Measurements from ENCODE around the gene PSTPIP1.

Gene PSTPIP1

DNA sequence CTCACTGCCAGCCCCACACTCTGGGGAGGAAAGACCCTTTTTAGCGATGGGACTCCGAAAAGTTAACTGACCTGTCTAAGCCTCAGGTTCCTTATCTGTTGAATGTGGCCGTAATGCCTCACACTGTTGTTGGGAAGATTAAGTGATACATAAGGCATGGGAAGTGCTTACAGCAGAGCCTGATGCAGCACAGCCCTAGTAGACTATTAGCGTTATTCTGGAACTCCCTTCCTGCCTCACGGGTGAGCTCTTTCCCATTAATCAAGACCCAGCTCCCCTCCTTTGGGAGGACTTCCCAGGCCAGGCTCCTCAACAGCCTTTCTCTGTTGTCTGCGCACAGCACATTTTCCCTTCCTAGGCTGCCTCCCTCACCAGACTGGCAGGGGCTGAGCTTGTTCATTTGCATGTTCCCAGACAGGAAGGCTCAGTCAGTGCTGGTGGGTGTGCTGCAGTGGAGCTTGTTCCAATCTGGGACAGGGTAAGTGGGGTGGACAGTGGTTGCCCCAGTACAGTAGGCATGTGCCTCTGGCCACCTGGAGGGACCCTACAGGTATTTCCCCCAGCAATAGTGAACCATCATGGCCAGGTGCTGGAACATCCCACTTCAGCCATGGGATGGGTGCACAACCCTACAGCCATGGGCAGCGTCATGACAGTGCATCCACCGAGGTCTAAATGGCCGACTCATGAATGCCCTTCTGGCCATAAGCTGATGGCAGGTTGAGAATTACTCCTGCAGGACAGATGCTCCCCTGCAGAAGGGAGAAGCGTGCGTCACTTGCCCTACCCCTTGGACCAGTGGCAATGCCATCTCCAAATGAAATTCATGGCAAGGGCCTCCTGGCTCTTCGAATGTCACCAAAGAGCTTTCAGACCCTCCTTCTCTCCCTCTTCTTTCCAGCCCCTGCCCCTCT, 5.8 kb upstream of the PSTPIP1 start:
- WGBS, 2 experiments: 91 to 92% methylated on average over 12 of the region's 12 CpGs
- Histone ChIP-seq H3K4me3 (ENCODE audit: insufficient read depth, low read depth, low read length) (no peak overlapping the region), H3K36me3 (ENCODE audit: control insufficient read depth, insufficient read depth, low read length) (no peaks in the 10 kb centered on the region), H3K27ac (ENCODE audit: insufficient read depth, low read depth, low read length, poor library complexity, severe bottlenecking) (no peak overlapping the region), H3K27me3 (ENCODE audit: control insufficient read depth, insufficient read depth, low read length, poor library complexity, severe bottlenecking) (no peaks in the 10 kb centered on the region), H3K9me3 (ENCODE audit: control insufficient read depth, low read length) (no peaks in the 10 kb centered on the region), H3K4me1 (ENCODE audit: control insufficient read depth, insufficient read depth, low read length) (no peaks in the 10 kb centered on the region)

DNA sequence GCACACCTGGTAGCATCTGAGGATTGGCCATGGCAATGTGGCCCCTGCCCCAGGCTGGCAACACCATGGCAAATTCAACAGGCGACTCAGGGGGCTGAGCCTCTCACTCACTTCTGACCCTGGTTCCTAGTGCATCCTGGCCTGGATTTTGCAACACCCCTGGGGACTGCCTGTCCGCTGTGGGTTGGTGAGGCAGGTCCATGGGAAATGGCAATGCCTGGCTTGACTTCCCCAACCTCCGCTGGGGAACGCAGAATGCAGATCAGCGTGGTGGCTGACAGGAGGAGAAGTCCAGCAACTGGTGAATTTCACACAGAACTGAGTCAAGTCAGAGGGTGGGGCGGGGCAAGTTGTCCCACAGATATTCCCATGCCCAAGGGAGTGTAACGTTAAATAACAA, 3.9 kb upstream of the PSTPIP1 start:
- Histone ChIP-seq H3K27ac (ENCODE audit: insufficient read depth, low read depth, low read length, poor library complexity, severe bottlenecking) (no peak overlapping the region), H3K4me1 (ENCODE audit: control insufficient read depth, insufficient read depth, low read length) (no peaks in the 10 kb centered on the region), H3K4me3 (ENCODE audit: insufficient read depth, low read depth, low read length) (no peak overlapping the region), H3K27me3 (ENCODE audit: control insufficient read depth, insufficient read depth, low read length, poor library complexity, severe bottlenecking) (no peaks in the 10 kb centered on the region), H3K9me3 (ENCODE audit: control insufficient read depth, low read length) (no peaks in the 10 kb centered on the region), H3K36me3 (ENCODE audit: control insufficient read depth, insufficient read depth, low read length) (no peaks in the 10 kb centered on the region)
- 86 to 90% methylated on average over 7 of the region's 7 CpGs for WGBS, 2 experiments

DNA sequence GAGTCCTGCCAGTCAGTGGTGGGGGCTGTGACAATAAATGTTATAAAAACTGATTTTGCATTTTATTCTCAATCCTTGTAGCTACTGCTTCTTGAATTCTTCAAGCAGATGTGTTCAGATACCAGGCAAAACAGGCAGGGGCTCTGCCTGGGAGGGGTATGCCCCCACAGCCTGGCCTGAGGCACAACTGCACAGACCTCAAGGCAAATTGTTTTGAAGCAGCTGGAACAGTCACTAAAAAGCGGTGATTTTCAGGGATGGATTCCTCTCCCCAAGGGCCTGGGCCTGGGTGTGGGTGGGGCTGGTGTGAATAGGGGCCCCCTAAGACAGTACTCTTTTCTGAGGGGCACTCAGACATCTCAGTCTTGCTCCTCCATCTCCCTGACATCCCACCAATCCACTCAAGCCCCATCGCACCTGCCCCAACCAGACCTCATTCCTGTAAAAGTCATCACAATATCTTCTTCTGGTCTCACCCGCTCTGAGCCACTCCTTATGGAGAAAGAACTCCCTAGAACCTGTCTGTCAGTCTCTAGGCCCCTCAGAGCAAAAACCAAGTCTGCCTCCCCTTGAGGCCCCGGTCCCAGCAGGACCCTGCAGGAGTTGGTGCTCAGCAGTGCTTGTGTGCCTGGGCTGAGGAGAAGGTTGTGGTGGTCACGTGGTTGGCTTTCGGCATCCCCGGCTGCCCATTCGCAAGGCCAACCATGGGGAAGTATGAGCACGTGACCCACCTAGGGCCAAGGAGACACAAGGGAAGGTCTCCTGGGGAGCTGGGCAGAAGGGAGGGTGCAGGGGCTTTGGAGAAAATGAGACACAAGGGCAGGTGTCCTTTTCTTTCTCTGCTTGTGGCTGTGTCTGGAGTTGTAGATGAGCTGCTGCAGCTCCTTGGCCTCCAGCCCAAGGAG, 2.9 kb upstream of the PSTPIP1 start:
- WGBS, 2 experiments: 94 to 96% methylated on average over 9 of the region's 9 CpGs
- H3K9me3 ChIP-seq (ENCODE audit: control insufficient read depth, low read length): no peaks in the 10 kb centered on the region
- no peaks in the 10 kb centered on the region for H3K27me3 ChIP-seq (ENCODE audit: control insufficient read depth, insufficient read depth, low read length, poor library complexity, severe bottlenecking)
- H3K4me3 ChIP-seq (ENCODE audit: insufficient read depth, low read depth, low read length): no peak overlapping the region
- H3K27ac ChIP-seq (ENCODE audit: insufficient read depth, low read depth, low read length, poor library complexity, severe bottlenecking): no peak overlapping the region
- no peaks in the 10 kb centered on the region for H3K36me3 ChIP-seq (ENCODE audit: control insufficient read depth, insufficient read depth, low read length)
- no peaks in the 10 kb centered on the region for H3K4me1 ChIP-seq (ENCODE audit: control insufficient read depth, insufficient read depth, low read length)

DNA sequence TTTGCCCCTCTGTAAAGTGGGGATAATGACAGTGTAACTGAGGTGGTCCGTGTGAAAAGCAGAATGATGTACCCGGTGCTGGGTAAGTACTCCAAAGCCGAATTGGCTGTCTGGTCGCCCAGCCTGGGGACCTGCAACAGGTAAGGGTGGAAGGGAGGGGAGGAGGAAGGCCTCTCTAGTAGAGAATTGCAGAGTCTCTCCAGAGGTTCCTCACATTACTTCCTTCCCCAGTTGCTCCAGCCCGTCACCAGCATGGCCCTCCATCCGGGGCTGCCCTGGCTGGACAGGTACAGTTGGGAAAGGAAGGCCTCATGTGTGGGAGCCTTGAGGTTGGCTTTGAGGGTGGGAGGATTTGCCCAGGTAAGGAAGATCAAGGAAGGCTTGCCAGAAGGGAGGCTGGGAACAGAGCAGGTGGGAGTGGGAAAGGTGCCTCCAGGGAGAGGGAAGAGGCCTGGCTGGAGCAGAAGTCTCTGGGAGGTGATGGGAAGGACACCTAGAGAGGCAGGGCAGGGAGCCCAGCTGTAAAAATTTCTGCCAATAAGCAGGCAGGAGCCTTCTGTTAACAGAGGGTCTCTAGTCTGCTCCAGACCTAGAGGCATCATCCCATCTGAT, 1.7 kb upstream of the PSTPIP1 start:
- WGBS, 2 experiments: 95 to 97% methylated on average over 6 of the region's 6 CpGs
- Histone ChIP-seq H3K4me3 (ENCODE audit: insufficient read depth, low read depth, low read length) (no peak overlapping the region), H3K9me3 (ENCODE audit: control insufficient read depth, low read length) (no peaks in the 10 kb centered on the region), H3K36me3 (ENCODE audit: control insufficient read depth, insufficient read depth, low read length) (no peaks in the 10 kb centered on the region), H3K27ac (ENCODE audit: insufficient read depth, low read depth, low read length, poor library complexity, severe bottlenecking) (no peak overlapping the region), H3K4me1 (ENCODE audit: control insufficient read depth, insufficient read depth, low read length) (no peaks in the 10 kb centered on the region), H3K27me3 (ENCODE audit: control insufficient read depth, insufficient read depth, low read length, poor library complexity, severe bottlenecking) (no peaks in the 10 kb centered on the region)

DNA sequence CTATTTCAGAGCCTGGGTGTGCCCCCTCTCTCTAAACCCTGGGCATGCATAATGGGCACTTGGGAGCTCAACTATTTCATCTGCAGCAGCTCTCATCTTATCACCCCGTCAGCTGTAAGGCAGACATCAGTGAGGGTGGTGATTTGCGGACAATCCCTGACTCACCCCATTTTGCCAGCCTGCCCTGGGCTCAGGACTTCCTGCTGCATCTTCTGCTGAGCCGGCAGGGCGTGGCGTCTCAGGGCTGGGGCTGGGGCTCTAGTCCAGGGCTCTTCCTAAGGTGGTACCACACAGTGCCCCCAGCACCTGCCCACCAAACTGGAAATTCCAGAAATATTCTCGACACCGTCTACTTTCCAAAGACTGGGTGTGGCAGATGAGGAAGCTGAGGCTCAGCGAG, 925 bp upstream of the PSTPIP1 start:
- no peaks in the 10 kb centered on the region for H3K36me3 ChIP-seq (ENCODE audit: control insufficient read depth, insufficient read depth, low read length)
- H3K9me3 ChIP-seq (ENCODE audit: control insufficient read depth, low read length): no peaks in the 10 kb centered on the region
- no peak overlapping the region for H3K27ac ChIP-seq (ENCODE audit: insufficient read depth, low read depth, low read length, poor library complexity, severe bottlenecking)
- 94 to 96% methylated on average over 8 of the region's 8 CpGs for WGBS, 2 experiments
- H3K4me1 ChIP-seq (ENCODE audit: control insufficient read depth, insufficient read depth, low read length): no peaks in the 10 kb centered on the region
- no peak overlapping the region for H3K4me3 ChIP-seq (ENCODE audit: insufficient read depth, low read depth, low read length)
- H3K27me3 ChIP-seq (ENCODE audit: control insufficient read depth, insufficient read depth, low read length, poor library complexity, severe bottlenecking): no peaks in the 10 kb centered on the region

DNA sequence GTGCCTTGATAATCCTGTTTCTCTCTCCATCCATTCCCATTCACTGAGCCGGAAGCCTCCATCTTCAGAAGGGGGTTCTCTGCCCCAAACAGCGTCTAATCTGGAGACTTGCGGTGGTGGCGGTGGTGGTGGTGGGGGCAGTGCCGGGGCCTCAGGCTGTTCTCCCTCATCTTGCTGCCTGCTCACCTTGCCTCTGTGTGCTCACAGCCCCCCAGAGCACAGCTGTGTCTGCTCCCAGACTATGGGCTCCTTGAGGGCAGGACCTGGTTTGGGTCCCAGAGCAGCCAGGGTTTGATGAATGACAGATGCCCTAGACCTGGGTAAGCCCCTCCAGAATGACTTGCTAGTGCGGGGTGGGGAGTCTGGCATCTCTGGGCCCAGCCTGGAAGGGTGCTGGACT, 430 bp upstream of the PSTPIP1 start:
- Histone ChIP-seq H3K27me3 (ENCODE audit: control insufficient read depth, insufficient read depth, low read length, poor library complexity, severe bottlenecking) (no peaks in the 10 kb centered on the region), H3K9me3 (ENCODE audit: control insufficient read depth, low read length) (no peaks in the 10 kb centered on the region), H3K27ac (ENCODE audit: insufficient read depth, low read depth, low read length, poor library complexity, severe bottlenecking) (no peak overlapping the region), H3K4me1 (ENCODE audit: control insufficient read depth, insufficient read depth, low read length) (no peaks in the 10 kb centered on the region), H3K4me3 (ENCODE audit: insufficient read depth, low read depth, low read length) (no peak overlapping the region), H3K36me3 (ENCODE audit: control insufficient read depth, insufficient read depth, low read length) (no peaks in the 10 kb centered on the region)
- WGBS, 2 experiments: 95 to 96% methylated on average over 6 of the region's 6 CpGs

DNA sequence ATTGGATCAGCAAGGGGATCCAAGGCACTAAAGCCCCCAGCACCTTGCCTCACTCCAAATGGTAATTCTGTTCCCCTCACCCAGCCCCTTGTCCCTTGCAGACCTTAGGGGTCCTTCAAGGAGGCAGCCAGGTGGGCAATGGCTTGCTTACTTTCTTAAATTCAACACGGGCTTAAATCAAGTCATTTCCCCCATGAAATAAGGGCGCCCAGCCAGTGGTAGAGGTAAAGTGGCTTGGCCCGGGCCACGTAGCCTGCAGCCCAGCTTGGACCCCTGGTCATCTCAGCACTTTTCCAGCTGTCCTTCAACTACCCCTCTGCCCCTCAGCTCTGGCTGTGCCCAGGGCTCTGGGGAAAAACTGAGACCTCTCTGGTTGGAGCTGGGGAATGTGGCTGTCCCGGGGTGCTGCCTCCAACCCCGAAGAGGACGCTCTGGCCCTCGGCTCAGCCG, 1.2 kb downstream of the PSTPIP1 start:
- Histone ChIP-seq H3K27ac (ENCODE audit: insufficient read depth, low read depth, low read length, poor library complexity, severe bottlenecking) (no peak overlapping the region), H3K36me3 (ENCODE audit: control insufficient read depth, insufficient read depth, low read length) (no peaks in the 10 kb centered on the region), H3K27me3 (ENCODE audit: control insufficient read depth, insufficient read depth, low read length, poor library complexity, severe bottlenecking) (no peaks in the 10 kb centered on the region), H3K4me1 (ENCODE audit: control insufficient read depth, insufficient read depth, low read length) (no peaks in the 10 kb centered on the region), H3K4me3 (ENCODE audit: insufficient read depth, low read depth, low read length) (no peak overlapping the region), H3K9me3 (ENCODE audit: control insufficient read depth, low read length) (no peaks in the 10 kb centered on the region)
- WGBS, 2 experiments: 78 to 85% methylated on average over 9 of the region's 9 CpGs

DNA sequence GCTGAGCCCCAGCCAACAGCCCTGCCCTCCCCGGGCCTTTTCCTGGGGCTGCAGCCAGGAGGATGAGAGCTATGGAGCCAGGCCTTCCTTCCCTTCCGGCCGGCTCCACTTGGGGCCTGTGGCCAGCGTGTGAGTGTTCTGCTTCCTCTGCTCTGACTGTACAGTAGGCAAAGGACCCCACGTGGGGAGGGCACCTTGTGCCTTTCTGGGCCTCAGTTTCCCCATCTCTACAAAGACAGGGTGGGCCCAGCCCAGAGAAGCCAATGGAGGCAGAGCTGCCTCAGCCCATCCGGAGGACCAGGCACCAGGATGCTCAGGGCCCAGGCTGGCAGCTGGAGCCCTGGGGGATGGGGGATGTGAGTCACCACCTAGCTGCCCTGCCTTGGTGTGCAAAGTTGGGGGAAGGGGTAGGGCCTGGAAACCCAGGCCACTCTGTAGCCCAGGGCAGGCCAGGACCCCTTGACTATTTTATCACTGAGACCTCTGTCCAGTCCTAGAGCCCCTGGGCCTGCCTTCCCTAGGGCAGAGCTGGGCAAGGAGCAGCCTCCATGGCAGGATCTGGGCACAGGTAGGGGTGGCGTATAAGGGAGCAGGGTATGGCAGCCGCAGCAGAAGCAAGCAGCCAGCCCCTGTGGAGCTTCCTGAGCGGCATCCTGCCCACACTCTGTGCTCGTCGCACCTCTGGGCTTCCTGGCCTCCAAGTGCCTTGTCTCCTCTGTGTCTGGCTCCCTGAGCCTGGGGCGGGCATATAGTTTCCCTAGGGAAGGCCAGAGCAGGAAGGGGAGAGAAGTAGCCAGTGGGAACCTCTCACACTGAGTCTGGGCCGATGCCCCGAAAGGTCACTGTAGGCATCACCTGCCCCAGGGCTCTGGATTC, 1.8 kb downstream of the PSTPIP1 start:
- H3K9me3 ChIP-seq (ENCODE audit: control insufficient read depth, low read length): no peaks in the 10 kb centered on the region
- no peaks in the 10 kb centered on the region for H3K27me3 ChIP-seq (ENCODE audit: control insufficient read depth, insufficient read depth, low read length, poor library complexity, severe bottlenecking)
- WGBS, 2 experiments: 91 to 92% methylated on average over 14 of the region's 14 CpGs
- H3K4me1 ChIP-seq (ENCODE audit: control insufficient read depth, insufficient read depth, low read length): no peaks in the 10 kb centered on the region
- H3K36me3 ChIP-seq (ENCODE audit: control insufficient read depth, insufficient read depth, low read length): no peaks in the 10 kb centered on the region
- no peak overlapping the region for H3K27ac ChIP-seq (ENCODE audit: insufficient read depth, low read depth, low read length, poor library complexity, severe bottlenecking)
- H3K4me3 ChIP-seq (ENCODE audit: insufficient read depth, low read depth, low read length): no peak overlapping the region

DNA sequence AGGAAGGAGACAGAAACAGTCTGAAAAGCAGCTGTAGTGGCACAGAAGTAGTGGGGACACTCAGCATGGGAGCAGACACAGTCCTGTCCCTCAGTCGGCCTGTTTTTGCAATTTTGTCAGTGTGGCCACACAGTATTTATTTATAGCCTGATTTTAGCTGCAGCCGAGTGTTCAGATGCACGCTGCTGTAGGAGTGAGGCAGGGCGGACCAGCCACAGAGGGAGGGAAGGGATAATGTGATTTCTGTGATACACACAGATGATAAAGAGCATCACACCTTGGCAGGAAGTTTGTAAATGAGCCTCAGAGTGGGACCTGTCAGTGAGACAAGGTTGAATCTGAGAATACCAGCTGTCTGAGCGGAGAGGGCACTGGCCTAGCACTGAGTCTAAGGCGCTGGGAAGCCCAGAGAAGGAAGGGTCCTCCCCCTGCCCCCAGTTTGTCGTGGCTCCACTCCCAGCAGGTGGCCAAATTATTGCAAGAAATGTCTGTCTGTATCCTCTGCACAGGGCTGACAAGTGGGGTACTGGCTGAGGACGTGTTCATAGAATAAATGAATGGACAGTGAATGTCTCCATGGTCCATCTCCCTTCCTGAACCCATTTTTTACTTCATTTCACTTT, 3.8 kb downstream of the PSTPIP1 start:
- no peak overlapping the region for H3K27ac ChIP-seq (ENCODE audit: insufficient read depth, low read depth, low read length, poor library complexity, severe bottlenecking)
- no peaks in the 10 kb centered on the region for H3K4me1 ChIP-seq (ENCODE audit: control insufficient read depth, insufficient read depth, low read length)
- H3K9me3 ChIP-seq (ENCODE audit: control insufficient read depth, low read length): no peaks in the 10 kb centered on the region
- WGBS, 2 experiments: 87 to 88% methylated on average over 7 to 8 of the region's 8 CpGs
- H3K4me3 ChIP-seq (ENCODE audit: insufficient read depth, low read depth, low read length): no peak overlapping the region
- H3K27me3 ChIP-seq (ENCODE audit: control insufficient read depth, insufficient read depth, low read length, poor library complexity, severe bottlenecking): no peaks in the 10 kb centered on the region
- no peaks in the 10 kb centered on the region for H3K36me3 ChIP-seq (ENCODE audit: control insufficient read depth, insufficient read depth, low read length)
